Spleen (tissue), 11 donors: ENCODE data around the gene ADORA1. TPM values are rescaled to one million over a fixed set of nuclear protein-coding genes. Genes with fewer than 3 reads are reported as not detected.

Experiments
- DNase-seq: peaks from one replicate; pipeline ENCODE4 v3.0.0-alpha.2; 2020
- H3K27ac ChIP-seq, 8 donors: fragments of 200-600 bp; sonication (generic) in 7 of 8; 1 replicate in 4 of 8; 2 replicates in 4 of 8; pipeline versions ENCODE4 v1.5.0 to v1.8.0; 2016 to 2021; ENCODE audit warnings: inconsistent platforms in 4 of 8, mild to moderate bottlenecking in 4 of 8, moderate library complexity in 1 of 8
- H3K27me3 ChIP-seq, 7 donors: fragments of 200-600 bp; sonication (generic) in 6 of 7; replicated peaks in 1 of 7; 1 replicate in 4 of 7; 2 replicates in 3 of 7; pipeline versions ENCODE4 v1.5.0 to v1.8.0; 2016 to 2021; ENCODE audit warnings: inconsistent platforms in 3 of 7, mild to moderate bottlenecking in 1 of 7
- H3K36me3 ChIP-seq, 6 donors: fragments of 200-600 bp; sonication (generic) in 5 of 6; 1 replicate in 4 of 6; 2 replicates in 2 of 6; pipeline versions ENCODE4 v1.5.0 to v1.8.0; 2016 to 2021; ENCODE audit warnings: inconsistent platforms in 2 of 6
- H3K4me1 ChIP-seq, 6 donors: fragments of 200-600 bp; sonication (generic) in 5 of 6; 1 replicate in 3 of 6; 2 replicates in 3 of 6; pipeline versions ENCODE4 v1.5.0 to v1.8.0; 2016 to 2021; ENCODE audit warnings: inconsistent platforms in 3 of 6
- H3K4me3 ChIP-seq, 8 donors: fragments of 200-600 bp; sonication (generic) in 7 of 8; 1 replicate in 4 of 8; 2 replicates in 4 of 8; pipeline versions ENCODE4 v1.5.0 to v1.8.0; 2016 to 2021; ENCODE audit warnings: inconsistent platforms in 4 of 8, mild to moderate bottlenecking in 4 of 8, moderate library complexity in 2 of 8
- H3K9me3 ChIP-seq, 8 donors: fragments of 200-600 bp; sonication (generic) in 7 of 8; 1 replicate in 4 of 8; 2 replicates in 4 of 8; pipeline versions ENCODE4 v1.5.0 to v1.8.0; 2016 to 2021; ENCODE audit warnings: inconsistent platforms in 4 of 8
- CTCF ChIP-seq, 11 experiments: fragments of 200-600 bp in 7 of 11; fragments of 450-650 bp in 4 of 11; sonication (generic) in 4 of 11; IDR thresholded peaks in 8 of 11; conservative IDR thresholded peaks in 3 of 11; 1 replicate in 7 of 11; 2 replicates in 4 of 11; pipeline versions ENCODE4 v1.4.0 to v1.8.0; 2016 to 2021; ENCODE audit warnings: antibody characterized with exemption in 11 of 11, inconsistent platforms in 4 of 11, mild to moderate bottlenecking in 1 of 11
- POLR2A ChIP-seq, 3 donors: fragments of 450-650 bp; IDR thresholded peaks; one replicate each; pipeline ENCODE4 v1.5.1; 2017; ENCODE audit warnings: antibody characterized with exemption in 3 of 3, mild to moderate bottlenecking in 1 of 3
- POLR2AphosphoS5 ChIP-seq, 3 donors: sonication (generic); formaldehyde crosslinking; IDR thresholded peaks; one replicate each; pipeline ENCODE4 v1.5.1; 2017; ENCODE audit warnings: antibody characterized with exemption in 3 of 3
- WGBS, 5 donors: extraction: QIAGEN DNeasy Blood & Tissue Kit in 3 of 5; methylation state at CpG; one replicate each; pipeline versions ENCODE4 v1.1.5 to v1.1.7; 2013 to 2018; 5-methylcytosine and 5-hydroxymethylcytosine counted together
- intact Hi-C: fragments of 100-400 bp; cut with DNase I; formaldehyde crosslinking; loops from one replicate; pipeline ENCODE4 v1.15.0; 2023; ENCODE audit warnings: low total_unique reads
- polyA plus RNA-seq, 3 donors: library from polyadenylated mRNA; stranded (reverse); fragments of 200-250 nt; gene quantifications; one replicate each; pipeline ENCODE4 v1.2.1, GENCODE V29; 2013
- total RNA-seq, 7 donors: library from RNA; depleted of rRNA in 3 of 7; stranded (reverse); fragments of >200 nt in 3 of 7; fragmentation: NEBNext Ultra II Directional in 4 of 7; extraction: Animal tissue kit (Norgen Biotek cat#: 25700) in 4 of 7; gene quantifications; one replicate each; pipeline versions ENCODE4 v1.1.0 to v1.2.1, GENCODE V29; 2016 to 2021
- donor health status: healthy with polysubstance abuse.
- donor health status: DM: no; HTN: no; CAD: no; lungs with moderate emphysema.
- donor health status: DM: no; HTN: no; CAD: no.
- donor health status: Bipolar disorder and iron deficiency.
- donor health status: healthy.
- donor health status: DM: no; HTN: no; CAD: no.
- donor health status: DM: yes; HTN: yes; CAD: no.

The ADORA1 gene
- total and polyA plus RNA-seq, 10 donors = 0.37 to 13.5 (median 5.3) TPM

- Histone ChIP-seq H3K27ac (no peak overlapping the region), H3K9me3 (no peaks in the 10 kb centered on the region), H3K27me3 (no peaks in the 10 kb centered on the region), H3K4me3 (no peak overlapping the region), H3K36me3 (no peaks in the 10 kb centered on the region), H3K4me1 (peaks cover 0 to 2% (median under 1%) of the 10 kb centered on the region in 6 donors)
- DNase-seq = no peak
- intact Hi-C loops = no loop called here
- WGBS, 5 donors = 77 to 92% (median 87%) methylated on average over 1 of the region's 1 CpG
- TF ChIP-seq POLR2A (IDR thresholded peaks at IDR 0.05) = no peak
- no peak for TF ChIP-seq CTCF (IDR thresholded peaks at IDR 0.05 in 8 of 11, conservative IDR thresholded peaks at IDR 0.05 in 3 of 11)
- no peak for TF ChIP-seq POLR2AphosphoS5 (IDR thresholded peaks at IDR 0.05)
Observed at GRCh38 chr1:203208181-203208580, 80.7 kb downstream of the ADORA1 start.

GRCh38 chr1:203210350-203210749, 82.8 kb downstream of the ADORA1 start:
- no peak overlapping the region for H3K4me3 ChIP-seq
- no peaks in the 10 kb centered on the region for H3K9me3 ChIP-seq
- intact Hi-C loops = no loop called here
- TF ChIP-seq CTCF (IDR thresholded peaks at IDR 0.05 in 8 of 11, conservative IDR thresholded peaks at IDR 0.05 in 3 of 11) (no peak), POLR2AphosphoS5 (IDR thresholded peaks at IDR 0.05) (no peak), POLR2A (IDR thresholded peaks at IDR 0.05) (no peak)
- H3K27ac ChIP-seq = no peak overlapping the region
- H3K4me1 ChIP-seq = peaks cover 0 to 7% (median 0%) of the 10 kb centered on the region in 6 donors
- no peaks in the 10 kb centered on the region for H3K36me3 ChIP-seq
- no peak for DNase-seq
- no peaks in the 10 kb centered on the region for H3K27me3 ChIP-seq

- no peak for DNase-seq
- Histone ChIP-seq H3K4me1 (peaks cover 0 to 13% (median 4%) of the 10 kb centered on the region in 6 donors), H3K4me3 (no peak overlapping the region), H3K9me3 (no peaks in the 10 kb centered on the region), H3K27ac (no peak overlapping the region), H3K27me3 (peaks cover 0 to 2% (median 0%) of the 10 kb centered on the region in 7 donors), H3K36me3 (no peaks in the 10 kb centered on the region)
- intact Hi-C loops = no loop called here
- TF ChIP-seq POLR2A (IDR thresholded peaks at IDR 0.05) (no peak), CTCF (IDR thresholded peaks at IDR 0.05 in 8 of 11, conservative IDR thresholded peaks at IDR 0.05 in 3 of 11) (no peak), POLR2AphosphoS5 (IDR thresholded peaks at IDR 0.05) (no peak)
Observed at GRCh38 chr1:203210988-203211387, 83.5 kb downstream of the ADORA1 start.

GRCh38 chr1:203211812-203212211, 84.3 kb downstream of the ADORA1 start:
- H3K4me1 ChIP-seq = peaks cover 0 to 21% (median 11%) of the 10 kb centered on the region in 6 donors
- intact Hi-C loops = no loop called here
- peaks cover 0 to 10% (median 0%) of the 10 kb centered on the region in 7 donors for H3K27me3 ChIP-seq
- H3K4me3 ChIP-seq = no peak overlapping the region
- no peaks in the 10 kb centered on the region for H3K9me3 ChIP-seq
- 78 to 92% (median 89%) methylated on average over 3 of the region's 3 CpGs for WGBS, 5 donors
- DNase-seq = no peak
- H3K36me3 ChIP-seq = no peaks in the 10 kb centered on the region
- TF ChIP-seq CTCF (IDR thresholded peaks at IDR 0.05 in 8 of 11, conservative IDR thresholded peaks at IDR 0.05 in 3 of 11) = no peak
- TF ChIP-seq POLR2AphosphoS5 (IDR thresholded peaks at IDR 0.05) = no peak
- no peak for TF ChIP-seq POLR2A (IDR thresholded peaks at IDR 0.05)
- H3K27ac ChIP-seq = no peak overlapping the region
